Measurements from ENCODE around the gene DSG3.

DNA sequence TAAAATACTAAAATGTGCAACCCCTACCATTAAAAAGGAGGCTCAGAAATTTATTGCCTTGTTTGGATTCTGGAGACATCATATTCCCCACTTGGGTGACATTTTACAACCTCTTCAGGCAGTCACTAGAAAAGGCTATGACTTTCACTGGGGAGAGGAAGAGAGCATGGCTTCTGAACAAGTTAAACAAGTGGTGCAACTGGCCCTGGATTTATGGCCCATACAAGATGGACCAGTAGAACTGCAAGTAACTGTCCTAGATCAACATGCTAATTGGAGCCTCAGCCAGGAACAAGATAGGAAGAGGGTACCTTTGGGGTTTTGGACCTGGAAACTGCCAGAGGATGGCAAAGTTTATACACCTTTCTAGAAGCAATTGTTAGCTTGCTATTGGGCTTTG, 46.4 kb downstream of the DSG3 start:
- TF ChIP-seq, protein P1, sequence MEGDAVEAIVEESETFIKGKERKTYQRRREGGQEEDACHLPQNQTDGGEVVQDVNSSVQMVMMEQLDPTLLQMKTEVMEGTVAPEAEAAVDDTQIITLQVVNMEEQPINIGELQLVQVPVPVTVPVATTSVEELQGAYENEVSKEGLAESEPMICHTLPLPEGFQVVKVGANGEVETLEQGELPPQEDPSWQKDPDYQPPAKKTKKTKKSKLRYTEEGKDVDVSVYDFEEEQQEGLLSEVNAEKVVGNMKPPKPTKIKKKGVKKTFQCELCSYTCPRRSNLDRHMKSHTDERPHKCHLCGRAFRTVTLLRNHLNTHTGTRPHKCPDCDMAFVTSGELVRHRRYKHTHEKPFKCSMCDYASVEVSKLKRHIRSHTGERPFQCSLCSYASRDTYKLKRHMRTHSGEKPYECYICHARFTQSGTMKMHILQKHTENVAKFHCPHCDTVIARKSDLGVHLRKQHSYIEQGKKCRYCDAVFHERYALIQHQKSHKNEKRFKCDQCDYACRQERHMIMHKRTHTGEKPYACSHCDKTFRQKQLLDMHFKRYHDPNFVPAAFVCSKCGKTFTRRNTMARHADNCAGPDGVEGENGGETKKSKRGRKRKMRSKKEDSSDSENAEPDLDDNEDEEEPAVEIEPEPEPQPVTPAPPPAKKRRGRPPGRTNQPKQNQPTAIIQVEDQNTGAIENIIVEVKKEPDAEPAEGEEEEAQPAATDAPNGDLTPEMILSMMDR (IDR thresholded peaks at IDR 0.05): no peak
- TF ChIP-seq POLR2A (IDR thresholded peaks at IDR 0.05): no peak
